ENCODE measurements around the gene GHSR. TPM values are rescaled to one million over a fixed set of nuclear protein-coding genes. Genes with fewer than 3 reads are reported as not detected.

The GHSR gene
- polyA plus RNA-seq, 1 donor from 2014 or later, result not detected

DNA sequence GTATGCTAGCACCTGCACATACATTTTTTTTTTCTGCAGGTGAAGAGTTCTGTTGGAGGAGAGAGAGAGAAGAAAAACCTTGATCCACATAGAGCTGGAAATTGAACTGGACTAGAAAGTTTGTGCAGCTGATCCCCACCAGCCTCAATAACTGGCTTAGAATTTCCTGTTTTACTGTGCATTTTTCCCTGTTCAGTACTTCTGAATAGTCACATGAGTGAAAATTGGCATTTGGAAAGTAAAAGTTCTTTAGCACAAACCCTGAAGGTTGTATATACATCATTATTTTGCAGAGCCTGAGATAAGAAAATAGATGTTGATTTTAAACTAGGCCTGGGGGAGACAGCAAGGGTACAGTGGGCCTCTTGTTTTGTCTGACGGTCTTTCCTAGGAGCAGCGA is 42.3 kb downstream of the GHSR start:
- no peak overlapping the region for H2AFZ ChIP-seq (ENCODE audit: low read depth, low read length)
- H3K9me2 ChIP-seq (ENCODE audit: insufficient read depth, low read length), result no peaks in the 10 kb centered on the region
- H3K9me3 ChIP-seq (ENCODE audit: low read length), result no peaks in the 10 kb centered on the region
- H3K36me3 ChIP-seq (ENCODE audit: insufficient read depth, low read length), result no peaks in the 10 kb centered on the region
- no peaks in the 10 kb centered on the region for H4K20me1 ChIP-seq (ENCODE audit: insufficient read depth)
- H3K4me3 ChIP-seq (ENCODE audit: low read length), result no peak overlapping the region
- no peaks in the 10 kb centered on the region for H3F3A ChIP-seq (ENCODE audit: insufficient read depth, low read length, poor library complexity, severe bottlenecking)
- no peaks in the 10 kb centered on the region for H3K27me3 ChIP-seq (ENCODE audit: insufficient read depth, low read depth, low read length)
- no peak for TF ChIP-seq MXI1 (conservative IDR thresholded peaks at IDR 0.05; ENCODE audit: poor library complexity, severe bottlenecking)
- TF ChIP-seq RAD21 (conservative IDR thresholded peaks at IDR 0.05), result no peak
- no peak for TF ChIP-seq TAF1 (IDR thresholded peaks at IDR 0.05; ENCODE audit: low read depth)
- no peak for TF ChIP-seq REST (IDR thresholded peaks at IDR 0.05; ENCODE audit: borderline replicate concordance)
- no peak for TF ChIP-seq CTCF (IDR thresholded peaks at IDR 0.05; ENCODE audit: poor library complexity, severe bottlenecking)
- no peak for TF ChIP-seq SMC3 (conservative IDR thresholded peaks at IDR 0.05; ENCODE audit: poor library complexity)
- TF ChIP-seq EP300 (conservative IDR thresholded peaks at IDR 0.05; ENCODE audit: poor library complexity, severe bottlenecking), result no peak
- TF ChIP-seq POLR2AphosphoS5 (IDR thresholded peaks at IDR 0.05), result no peak
- no peak for TF ChIP-seq EZH2 (IDR thresholded peaks at IDR 0.05; ENCODE audit: borderline replicate concordance, insufficient read depth, low read length, poor library complexity, severe bottlenecking)
- no peak overlapping the region for H3K9ac ChIP-seq (ENCODE audit: low read length)
- H3K4me2 ChIP-seq (ENCODE audit: low read length), result no peak overlapping the region
- no peaks in the 10 kb centered on the region for H3K79me2 ChIP-seq (replicated peaks; ENCODE audit: insufficient read depth, low read length)
- no peak overlapping the region for H3K27ac ChIP-seq (ENCODE audit: low read length)

DNA sequence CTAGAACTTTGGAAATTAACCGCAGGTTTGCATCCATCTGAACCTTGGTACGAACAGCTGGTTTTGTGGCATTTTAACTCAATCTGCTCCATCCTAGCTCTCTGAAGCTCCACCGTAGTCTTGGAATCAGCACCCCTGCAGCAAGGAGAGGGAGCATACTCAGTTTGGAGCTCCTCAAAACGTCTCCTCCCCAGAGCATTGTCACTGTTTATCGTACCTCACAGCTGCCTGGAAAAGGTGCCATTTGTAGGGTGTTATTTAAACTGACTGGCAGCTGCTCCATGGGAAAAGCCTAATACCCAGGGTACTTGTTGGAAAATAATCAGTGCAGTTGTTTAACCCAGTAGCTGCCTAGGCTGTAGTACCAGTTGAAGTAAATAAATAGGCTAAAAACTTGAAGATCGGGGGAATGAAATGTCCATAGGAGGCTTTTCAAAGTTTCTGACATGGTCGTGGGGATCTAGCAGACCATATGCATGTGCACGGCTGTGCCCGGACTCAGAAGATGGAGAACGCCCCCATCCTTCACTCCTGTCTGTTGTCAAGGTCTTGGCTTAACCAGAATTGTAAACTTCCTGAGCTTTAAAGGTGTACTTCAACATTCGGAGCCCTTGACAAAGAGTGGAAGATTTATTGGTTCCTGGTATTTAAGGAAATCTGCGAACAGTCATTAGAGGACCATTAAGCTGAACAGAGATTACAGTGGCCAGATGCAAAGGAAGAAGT is 43.9 kb downstream of the GHSR start:
- no peaks in the 10 kb centered on the region for H3K9me2 ChIP-seq (ENCODE audit: insufficient read depth, low read length)
- no peaks in the 10 kb centered on the region for H4K20me1 ChIP-seq (ENCODE audit: insufficient read depth)
- H3K27ac ChIP-seq (ENCODE audit: low read length), result no peak overlapping the region
- TF ChIP-seq EP300 (conservative IDR thresholded peaks at IDR 0.05; ENCODE audit: poor library complexity, severe bottlenecking) (no peak), POLR2AphosphoS5 (IDR thresholded peaks at IDR 0.05) (no peak), MXI1 (conservative IDR thresholded peaks at IDR 0.05; ENCODE audit: poor library complexity, severe bottlenecking) (no peak), EZH2 (IDR thresholded peaks at IDR 0.05; ENCODE audit: borderline replicate concordance, insufficient read depth, low read length, poor library complexity, severe bottlenecking) (no peak), TAF1 (IDR thresholded peaks at IDR 0.05; ENCODE audit: low read depth) (no peak), REST (IDR thresholded peaks at IDR 0.05; ENCODE audit: borderline replicate concordance) (no peak), RAD21 (conservative IDR thresholded peaks at IDR 0.05) (no peak), SMC3 (conservative IDR thresholded peaks at IDR 0.05; ENCODE audit: poor library complexity) (no peak), CTCF (IDR thresholded peaks at IDR 0.05; ENCODE audit: poor library complexity, severe bottlenecking) (no peak)
- H3K4me3 ChIP-seq (ENCODE audit: low read length), result no peak overlapping the region
- no peak overlapping the region for H3K4me2 ChIP-seq (ENCODE audit: low read length)
- no peaks in the 10 kb centered on the region for H3F3A ChIP-seq (ENCODE audit: insufficient read depth, low read length, poor library complexity, severe bottlenecking)
- no peaks in the 10 kb centered on the region for H3K36me3 ChIP-seq (ENCODE audit: insufficient read depth, low read length)
- H2AFZ ChIP-seq (ENCODE audit: low read depth, low read length), result no peak overlapping the region
- H3K9ac ChIP-seq (ENCODE audit: low read length), result no peak overlapping the region
- H3K27me3 ChIP-seq (ENCODE audit: insufficient read depth, low read depth, low read length), result no peaks in the 10 kb centered on the region
- H3K9me3 ChIP-seq (ENCODE audit: low read length), result no peaks in the 10 kb centered on the region
- H3K79me2 ChIP-seq (replicated peaks; ENCODE audit: insufficient read depth, low read length), result no peaks in the 10 kb centered on the region
